H1 (cell line): ENCODE measurements around the gene U2SURP. TPM values are rescaled to one million over a fixed set of nuclear protein-coding genes. Genes with fewer than 3 reads are reported as not detected.

Experiments
- CTCF ChIA-PET: fragments of 300-600 bp; sonication (Branson Sonifier 250); formaldehyde crosslinking; loops from one replicate; lab custom pipeline; 2021; ENCODE audit not compliant: partially characterized antibody; lab: Charles Lee
- POLR2A ChIA-PET: fragments of 300-600 bp; sonication (Branson Sonifier 250); formaldehyde crosslinking; loops from one replicate; lab custom pipeline; 2021; ENCODE audit warnings: inconsistent platforms; ENCODE audit not compliant: partially characterized antibody; lab: Charles Lee
- DNase-seq, 2 experiments: peaks; one replicate each; pipeline versions ENCODE4 v3.0.0 to v3.0.0-alpha.2; 2010 to 2022; ENCODE audit warnings: low spot score in 2 of 2, low read depth in 1 of 2, mixed read lengths in 1 of 2
- FAIRE-seq: peaks from 2 replicates; lab custom pipeline; 2011; peaks lifted over from hg19 to GRCh38; lab: Jason Lieb, UNC
- H2AFZ ChIP-seq: 2 replicates; pipeline ENCODE4 v1.8.1; 2012; ENCODE audit warnings: low read length, inconsistent platforms
- H2AK5ac ChIP-seq: 2 replicates; pipeline ENCODE4 v1.6.1; 2013; ENCODE audit warnings: low read depth, low read length
- H2BK120ac ChIP-seq: replicated peaks from 2 replicates; pipeline ENCODE3; 2013; ENCODE audit warnings: low read depth, low read length, inconsistent platforms
- H2BK12ac ChIP-seq: 2 replicates; pipeline ENCODE4 v1.6.1; 2013; ENCODE audit warnings: low read depth, low read length
- H2BK15ac ChIP-seq: 2 replicates; pipeline ENCODE4 v1.6.1; 2013; ENCODE audit warnings: low read length
- H2BK20ac ChIP-seq: 2 replicates; pipeline ENCODE4 v1.6.1; 2013; ENCODE audit warnings: low read length
- H2BK5ac ChIP-seq: 2 replicates; pipeline ENCODE4 v1.6.1; 2013; ENCODE audit warnings: low read depth, low read length
- H3K14ac ChIP-seq: 2 replicates; pipeline ENCODE4 v1.6.1; 2013; ENCODE audit warnings: inconsistent platforms; ENCODE audit not compliant: insufficient read length
- H3K18ac ChIP-seq: 2 replicates; pipeline ENCODE4 v1.6.1; 2013; ENCODE audit warnings: low read length; ENCODE audit errors: extremely low read depth
- H3K23ac ChIP-seq: 2 replicates; pipeline ENCODE4 v1.6.1; 2013; ENCODE audit warnings: inconsistent platforms; ENCODE audit not compliant: insufficient read length
- H3K23me2 ChIP-seq: 2 replicates; pipeline ENCODE4 v1.6.1; 2013; ENCODE audit warnings: low read depth, low read length
- H3K27ac ChIP-seq: 2 replicates; pipeline ENCODE4 v1.6.1; 2011; ENCODE audit warnings: low read depth, low read length, inconsistent platforms
- H3K27me3 ChIP-seq, 4 experiments: replicated peaks in 1 of 4; 1 replicate in 1 of 4; 2 replicates in 3 of 4; pipeline versions ENCODE4 v1.6.1 to v1.8.1; 2011 to 2013; ENCODE audit warnings: low read length in 3 of 4, mild to moderate bottlenecking in 3 of 4, inconsistent platforms in 2 of 4, mixed read lengths in 2 of 4, moderate library complexity in 1 of 4; ENCODE audit not compliant: control insufficient read depth in 3 of 4, insufficient read depth in 3 of 4; ENCODE audit errors: extremely low read depth in 1 of 4
- H3K36me3 ChIP-seq, 4 experiments: 2 replicates each; pipeline versions ENCODE4 v1.6.1 to v1.8.1; 2011 to 2013; ENCODE audit warnings: mild to moderate bottlenecking in 4 of 4, low read length in 3 of 4, moderate library complexity in 2 of 4, control low read depth in 1 of 4, inconsistent platforms in 1 of 4; ENCODE audit not compliant: insufficient read depth in 4 of 4, control insufficient read depth in 2 of 4
- H3K4ac ChIP-seq: replicated peaks from 2 replicates; pipeline ENCODE3; 2013; ENCODE audit warnings: low read length, low read depth, mixed read lengths, inconsistent platforms; ENCODE audit not compliant: insufficient read length
- H3K4me1 ChIP-seq, 4 experiments: replicated peaks in 1 of 4; 1 replicate in 1 of 4; 2 replicates in 3 of 4; pipeline versions ENCODE4 v1.6.1 to v1.8.1; 2011 to 2013; ENCODE audit warnings: low read length in 3 of 4, inconsistent platforms in 2 of 4, mixed read lengths in 1 of 4; ENCODE audit not compliant: insufficient read depth in 4 of 4, control insufficient read depth in 3 of 4
- H3K4me2 ChIP-seq, 2 experiments: 2 replicates each; pipeline versions ENCODE4 v1.6.1 to v1.8.1; 2011 to 2013; ENCODE audit warnings: low read depth in 2 of 2, low read length in 2 of 2, control low read depth in 1 of 2, inconsistent platforms in 1 of 2, mild to moderate bottlenecking in 1 of 2; ENCODE audit not compliant: insufficient read depth in 1 of 2
- H3K4me3 ChIP-seq, 4 experiments: fragments of 200-600, 300-600 bp in 1 of 4; sonication (generic), shearing (Covaris generic), sonication (Bioruptor Twin) in 1 of 4; 2 replicates each; pipeline versions ENCODE4 v1.5.1 to v1.8.1; 2011 to 2016; ENCODE audit warnings: low read length in 4 of 4, low read depth in 3 of 4, control low read depth in 2 of 4, inconsistent platforms in 2 of 4, mild to moderate bottlenecking in 2 of 4, mixed read lengths in 1 of 4, moderate library complexity in 1 of 4; ENCODE audit not compliant: insufficient read depth in 2 of 4; ENCODE audit errors: extremely low read depth in 1 of 4
- H3K56ac ChIP-seq: replicated peaks from 2 replicates; pipeline ENCODE3; 2013; ENCODE audit warnings: low read depth, mild to moderate bottlenecking, mixed read lengths, low read length, inconsistent platforms; ENCODE audit not compliant: insufficient read length
- H3K79me1 ChIP-seq: 2 replicates; pipeline ENCODE4 v1.6.1; 2013; ENCODE audit warnings: low read depth, low read length, control low read depth
- H3K79me2 ChIP-seq, 2 experiments: 2 replicates each; pipeline versions ENCODE4 v1.6.1 to v1.8.1; 2012 to 2013; ENCODE audit warnings: low read length in 2 of 2, mild to moderate bottlenecking in 2 of 2, inconsistent platforms in 1 of 2; ENCODE audit not compliant: insufficient read depth in 2 of 2, control insufficient read depth in 1 of 2
- H3K9ac ChIP-seq, 4 experiments: replicated peaks in 1 of 4; 1 replicate in 1 of 4; 2 replicates in 3 of 4; pipeline versions ENCODE4 v1.6.1 to v1.8.1; 2011 to 2013; ENCODE audit warnings: low read depth in 3 of 4, low read length in 3 of 4, control low read depth in 2 of 4, mild to moderate bottlenecking in 2 of 4, moderate library complexity in 2 of 4, inconsistent platforms in 1 of 4; ENCODE audit errors: extremely low read depth in 1 of 4
- H3K9me3 ChIP-seq, 2 experiments: 2 replicates each; pipeline versions ENCODE4 v1.6.1 to v1.8.1; 2012 to 2013; ENCODE audit warnings: mild to moderate bottlenecking in 2 of 2, moderate library complexity in 2 of 2, control low read depth in 1 of 2, inconsistent platforms in 1 of 2, low read depth in 1 of 2, low read length in 1 of 2, mixed read lengths in 1 of 2; ENCODE audit not compliant: insufficient read depth in 2 of 2
- H4K20me1 ChIP-seq, 2 experiments: replicated peaks in 1 of 2; 2 replicates each; pipeline versions ENCODE3 to v1.8.1; 2011 to 2013; ENCODE audit warnings: inconsistent platforms in 2 of 2, low read length in 2 of 2, mild to moderate bottlenecking in 1 of 2; ENCODE audit not compliant: insufficient read depth in 2 of 2, control insufficient read depth in 1 of 2
- H4K5ac ChIP-seq: 2 replicates; pipeline ENCODE4 v1.6.1; 2013; ENCODE audit warnings: low read length, low read depth, mixed read lengths, inconsistent platforms; ENCODE audit not compliant: insufficient read length
- H4K8ac ChIP-seq: 2 replicates; pipeline ENCODE4 v1.8.0; 2013; ENCODE audit warnings: mild to moderate bottlenecking, moderate library complexity, low read length, inconsistent platforms; ENCODE audit not compliant: insufficient read depth; ENCODE audit errors: extremely low read depth
- H4K91ac ChIP-seq: replicated peaks from 2 replicates; pipeline ENCODE3; 2013; ENCODE audit warnings: low read length, mixed read lengths, inconsistent platforms; ENCODE audit not compliant: insufficient read length
- CREB1 ChIP-seq: IDR thresholded peaks from 2 replicates; pipeline ENCODE4 v1.6.1; 2012; ENCODE audit warnings: inconsistent platforms
- GABPA ChIP-seq: IDR thresholded peaks from 2 replicates; pipeline ENCODE4 v1.6.1; 2011; ENCODE audit warnings: mild to moderate bottlenecking, low read length, moderate library complexity, borderline replicate concordance; ENCODE audit not compliant: insufficient read depth
- HDAC6 ChIP-seq: IDR thresholded peaks from one replicate; pipeline ENCODE4 v1.7.1; 2012; ENCODE audit warnings: low read depth, mild to moderate bottlenecking, inconsistent platforms, low read length, moderate library complexity
- NANOG ChIP-seq: IDR thresholded peaks from 2 replicates; pipeline ENCODE4 v1.6.1; 2011; ENCODE audit warnings: low read length, low read depth, mild to moderate bottlenecking, inconsistent platforms; ENCODE audit not compliant: insufficient read depth, poor library complexity, severe bottlenecking
- RNF2 ChIP-seq: fragments of 200-900, 300-1000 bp; sonication (generic); IDR thresholded peaks from 2 replicates; pipeline ENCODE4 v1.7.1; 2016; ENCODE audit warnings: borderline replicate concordance, low read depth, mild to moderate bottlenecking, antibody characterized with exemption, low read length; ENCODE audit not compliant: poor library complexity, severe bottlenecking; ENCODE audit errors: missing control alignments
- SAP30 ChIP-seq: fragments of 300-600 bp; sonication (generic); IDR thresholded peaks from 2 replicates; pipeline ENCODE4 v1.7.1; 2012; ENCODE audit warnings: low read length, moderate library complexity, mild to moderate bottlenecking, inconsistent platforms; ENCODE audit not compliant: insufficient read depth, insufficient replicate concordance
- SIRT6 ChIP-seq: IDR thresholded peaks from one replicate; pipeline ENCODE4 v1.7.1; 2012; ENCODE audit warnings: low read length, inconsistent platforms
- SIX5 ChIP-seq: IDR thresholded peaks from 2 replicates; pipeline ENCODE4 v1.6.1; 2011; ENCODE audit warnings: mild to moderate bottlenecking, low read depth, low read length
- SP2 ChIP-seq: IDR thresholded peaks from 2 replicates; pipeline ENCODE4 v1.6.1; 2012; ENCODE audit warnings: mild to moderate bottlenecking, low read length, inconsistent platforms
- TAF7 ChIP-seq: optimal IDR thresholded peaks from 2 replicates; pipeline ENCODE3; 2011; ENCODE audit warnings: low read depth, mild to moderate bottlenecking, inconsistent platforms, low read length, moderate library complexity, borderline replicate concordance
- TCF12 ChIP-seq: IDR thresholded peaks from 2 replicates; pipeline ENCODE4 v1.6.1; 2011; ENCODE audit warnings: low read depth, mild to moderate bottlenecking, low read length
- WGBS, 2 experiments: shearing (Covaris generic) in 1 of 2; methylation state at CpG; one replicate each; pipeline versions ENCODE4 v1.1.6 to v1.1.7; 2013 to 2015; ENCODE audit warnings: low lambda C conversion rate in 2 of 2, mixed read lengths in 2 of 2, inconsistent platforms in 1 of 2, low coverage in 1 of 2, missing lambda C conversion rate in 1 of 2; ENCODE audit not compliant: insufficient replicate concordance in 2 of 2, insufficient coverage in 1 of 2, insufficient read length in 1 of 2; ENCODE audit errors: extremely low coverage in 1 of 2, missing lambda C conversion rate in 1 of 2; 5-methylcytosine and 5-hydroxymethylcytosine counted together
- polyA plus RNA-seq, 7 experiments: library from polyadenylated mRNA; depleted of rRNA in 3 of 7; stranded (reverse) in 5 of 7; unstranded in 2 of 7; fragments of >200 nt in 5 of 7; fragments of 200-250 nt in 2 of 7; gene quantifications; 1 replicate in 5 of 7; 2 replicates in 1 of 7; 4 replicates in 1 of 7; pipeline versions ENCODE4 v1.2.1 to v1.2.3, GENCODE V29; 2011 to 2013; ENCODE audit warnings: missing spikeins in 2 of 7, mixed read lengths in 2 of 7
- total RNA-seq: library from RNA; stranded (reverse); fragmentation: NEBNext Ultra II Directional; extraction: Animal tissue kit (Norgen Biotek cat#: 25700); gene quantifications from 2 replicates; pipeline ENCODE4 v1.2.1, GENCODE V29; 2021
- TF ChIP-seq, protein P1 (sequence below), 3 experiments: IDR thresholded peaks; 1 replicate in 2 of 3; 2 replicates in 1 of 3; pipeline versions ENCODE4 v1.5.1 to v1.6.1; 2011; ENCODE audit warnings: low read length in 3 of 3, mild to moderate bottlenecking in 3 of 3, inconsistent platforms in 2 of 3, low read depth in 1 of 3, moderate library complexity in 1 of 3; ENCODE audit not compliant: insufficient read depth in 1 of 3; ENCODE audit errors: control extremely low read depth in 1 of 3

Gene U2SURP
- total and polyA plus RNA-seq, 2 of the 8 experiments (the other 6 are each of a cell fraction or from before 2014, with no cell fraction given), result 22.2 to 167 TPM

GRCh38 chr3:143054011-143054410 is 52.6 kb downstream of the U2SURP start:
- Histone ChIP-seq H3K23me2 (no peaks in the 10 kb centered on the region), H4K5ac (no peak overlapping the region), H3K27ac (no peak overlapping the region), H3K9ac (no peak overlapping the region), H3K4me1 (no peaks in the 10 kb centered on the region), H3K9me3 (no peaks in the 10 kb centered on the region), H3K4me2 (no peak overlapping the region), H2BK15ac (no peak overlapping the region), H3K4me3 (no peak overlapping the region), H3K18ac (no peak overlapping the region), H3K79me1 (no peaks in the 10 kb centered on the region; the same call in 1 of the 2 replicates), H4K20me1 (peaks cover 0 to 1% of the 10 kb centered on the region in 2 experiments), H3K56ac (no peak overlapping the region), H3K23ac (no peak overlapping the region), H2BK20ac (no peak overlapping the region), H4K91ac (no peak overlapping the region), H3K79me2 (no peaks in the 10 kb centered on the region), H3K36me3 (peaks cover 7 to 78% (median 33%) of the 10 kb centered on the region in 4 experiments), H4K8ac (no peak overlapping the region), H2BK120ac (no peak overlapping the region), H2AK5ac (no peak overlapping the region), H3K14ac (no peak overlapping the region), H2BK12ac (no peak overlapping the region), H3K27me3 (no peaks in the 10 kb centered on the region), H2BK5ac (no peak overlapping the region), H2AFZ (no peak overlapping the region), H3K4ac (no peak overlapping the region)
- no peak for DNase-seq
- 97% methylated on average over 2 of the region's 2 CpGs; no CpG with 5 or more reads in 1 of the 2 experiments for WGBS, 2 experiments
- FAIRE-seq, result no peak
- ChIA-PET POLR2A (no interaction called here), CTCF (interaction anchor here (0.6 kb wide), 1 partner anchor 233 kb away, joined by 4 read pairs; no protein-coding TSS in a partner anchor)
- TF ChIP-seq RNF2 (no peak), GABPA (no peak), HDAC6 (no peak), TAF7 (no peak), NANOG (no peak), CREB1 (no peak), TCF12 (no peak), SIX5 (no peak), SIRT6 (no peak), SAP30 (no peak), SP2 (no peak)
- TF ChIP-seq, protein P1, sequence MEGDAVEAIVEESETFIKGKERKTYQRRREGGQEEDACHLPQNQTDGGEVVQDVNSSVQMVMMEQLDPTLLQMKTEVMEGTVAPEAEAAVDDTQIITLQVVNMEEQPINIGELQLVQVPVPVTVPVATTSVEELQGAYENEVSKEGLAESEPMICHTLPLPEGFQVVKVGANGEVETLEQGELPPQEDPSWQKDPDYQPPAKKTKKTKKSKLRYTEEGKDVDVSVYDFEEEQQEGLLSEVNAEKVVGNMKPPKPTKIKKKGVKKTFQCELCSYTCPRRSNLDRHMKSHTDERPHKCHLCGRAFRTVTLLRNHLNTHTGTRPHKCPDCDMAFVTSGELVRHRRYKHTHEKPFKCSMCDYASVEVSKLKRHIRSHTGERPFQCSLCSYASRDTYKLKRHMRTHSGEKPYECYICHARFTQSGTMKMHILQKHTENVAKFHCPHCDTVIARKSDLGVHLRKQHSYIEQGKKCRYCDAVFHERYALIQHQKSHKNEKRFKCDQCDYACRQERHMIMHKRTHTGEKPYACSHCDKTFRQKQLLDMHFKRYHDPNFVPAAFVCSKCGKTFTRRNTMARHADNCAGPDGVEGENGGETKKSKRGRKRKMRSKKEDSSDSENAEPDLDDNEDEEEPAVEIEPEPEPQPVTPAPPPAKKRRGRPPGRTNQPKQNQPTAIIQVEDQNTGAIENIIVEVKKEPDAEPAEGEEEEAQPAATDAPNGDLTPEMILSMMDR (IDR thresholded peaks at IDR 0.05; ENCODE audit: control extremely low read depth in 1 of 3, insufficient read depth in 1 of 3, low read depth in 1 of 3, low read length in 3 of 3), result no peak
